ENCODE results near the gene TFRC.

DNA sequence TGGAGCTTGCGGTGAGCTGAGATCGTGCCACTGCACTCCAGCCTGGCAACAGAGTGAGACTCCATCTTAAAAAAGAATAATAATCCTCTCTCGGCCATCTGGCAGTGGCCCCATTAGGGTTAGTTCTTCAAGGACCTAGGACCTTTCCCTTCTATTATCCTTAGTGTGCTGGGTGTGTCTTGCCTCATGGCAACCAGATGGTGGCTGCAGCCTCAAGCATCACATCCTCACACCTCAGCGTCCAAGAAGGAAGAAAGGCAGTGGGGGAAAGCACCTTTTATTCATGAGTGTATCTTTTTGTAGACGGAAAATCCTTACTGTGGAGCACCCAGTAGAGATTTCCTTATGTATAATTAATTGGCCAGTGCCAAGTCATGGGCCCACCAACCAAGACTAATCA is 42.7 kb upstream of the TFRC start:
- TF ChIP-seq POLR2AphosphoS5 (IDR thresholded peaks at IDR 0.05; ENCODE audit: borderline replicate concordance, low read depth, low read length) (no peak), EZH2 (IDR thresholded peaks at IDR 0.05) (no peak), FOXP2 (optimal IDR thresholded peaks at IDR 0.05; ENCODE audit: control extremely low read depth, extremely low read length, insufficient read depth) (no peak)
